GM12878 (cell line): ENCODE measurements around the gene ZNF397. TPM values are rescaled to one million over a fixed set of nuclear protein-coding genes. Genes with fewer than 3 reads are reported as not detected.
A peak's percentile ranks its signal among the peaks of the same experiment; 100 is the strongest.

Experiments used
- ATAC-seq: fragments of 200-7000 bp; cut with Tn5 transposase; 3 replicates; pipeline ENCODE4 v1.9.1; 2020; ENCODE audit warnings: mild to moderate bottlenecking, moderate library complexity
- BruUV-seq: library from RNA; stranded (reverse); fragments of 400-500 nt; replicated peaks from 2 replicates; lab custom pipeline; 2021; lab: Mats Ljungman, UMichigan
- CTCF ChIA-PET: fragments of 300-600 bp; sonication (Branson Sonifier 250); formaldehyde crosslinking; extraction: SDS; loops from one replicate; lab custom pipeline; 2021; ENCODE audit warnings: inconsistent platforms; lab: Yijun Ruan, JAX
- POLR2A ChIA-PET: fragments of 350-600 bp; formaldehyde crosslinking; extraction: SDS; loops from one replicate; lab custom pipeline; 2021; ENCODE audit warnings: inconsistent platforms; lab: Charles Lee
- RAD21 ChIA-PET: fragments of 300-600 bp; sonication (Branson Sonifier 250); formaldehyde crosslinking; loops from one replicate; lab custom pipeline; 2023; ENCODE audit warnings: antibody characterized with exemption; ENCODE audit not compliant: unreplicated experiment; lab: Charles Lee
- SMC1A ChIA-PET: fragments of 300-600 bp; sonication (Branson Sonifier 250); formaldehyde crosslinking; loops from one replicate; lab custom pipeline; 2023; ENCODE audit not compliant: unreplicated experiment, uncharacterized antibody; lab: Charles Lee
- DNase-seq: peaks from one replicate; pipeline ENCODE4 v3.0.0-alpha.2; 2011; ENCODE audit warnings: low read depth, low spot score
- FAIRE-seq: peaks from 3 replicates; lab custom pipeline; 2011; peaks lifted over from hg19 to GRCh38; lab: Jason Lieb, UNC
- H2AFZ ChIP-seq: 2 replicates; pipeline ENCODE4 v1.6.0; 2011; ENCODE audit warnings: low read depth, low read length, control low read depth; ENCODE audit not compliant: control insufficient read depth
- H3K27ac ChIP-seq: 2 replicates; pipeline ENCODE4 v1.5.1; 2011; ENCODE audit warnings: control low read depth; ENCODE audit not compliant: control insufficient read depth, insufficient read depth
- H3K27me3 ChIP-seq, 2 experiments: replicated peaks in 1 of 2; 2 replicates each; pipeline versions ENCODE4 v1.6.0 to v1.6.1; 2011; ENCODE audit warnings: low read length in 1 of 2; ENCODE audit not compliant: control insufficient read depth in 2 of 2, insufficient read depth in 2 of 2
- H3K36me3 ChIP-seq, 2 experiments: 2 replicates each; pipeline ENCODE4 v1.5.1; 2011; ENCODE audit warnings: low read length in 1 of 2; ENCODE audit not compliant: control insufficient read depth in 2 of 2, insufficient read depth in 2 of 2
- H3K4me1 ChIP-seq: 2 replicates; pipeline ENCODE4 v1.6.1; 2011; ENCODE audit warnings: mild to moderate bottlenecking, low read length, moderate library complexity, mixed read lengths; ENCODE audit not compliant: control insufficient read depth, insufficient read depth
- H3K4me2 ChIP-seq: 2 replicates; pipeline ENCODE4 v1.6.0; 2011; ENCODE audit warnings: control low read depth; ENCODE audit not compliant: control insufficient read depth, insufficient read depth
- H3K4me3 ChIP-seq: fragments of 200-600 bp; sonication (generic); 2 replicates; pipeline ENCODE4 v1.5.1; 2016
- H3K79me2 ChIP-seq: 2 replicates; pipeline ENCODE4 v1.6.0; 2011; ENCODE audit warnings: low read length; ENCODE audit not compliant: control insufficient read depth, insufficient read depth
- H3K9ac ChIP-seq: 2 replicates; pipeline ENCODE4 v1.8.0; 2011; ENCODE audit warnings: low read length, control low read depth, mixed read lengths; ENCODE audit not compliant: control insufficient read depth, insufficient read depth
- H3K9me3 ChIP-seq: replicated peaks from 3 replicates; pipeline ENCODE4 v1.5.1; 2011; ENCODE audit warnings: mild to moderate bottlenecking, low read length; ENCODE audit not compliant: control insufficient read depth, insufficient read depth
- H4K20me1 ChIP-seq: 2 replicates; pipeline ENCODE4 v1.6.0; 2011; ENCODE audit not compliant: control insufficient read depth, insufficient read depth
- EED ChIP-seq: sonication (generic); IDR thresholded peaks from 2 replicates; pipeline ENCODE4 v1.6.1; 2016; ENCODE audit warnings: antibody characterized with exemption, low read depth
- ESRRA ChIP-seq: IDR thresholded peaks from 2 replicates; pipeline ENCODE4 v1.6.1; 2012; ENCODE audit warnings: mild to moderate bottlenecking, low read length, improper control_type of control experiment
- HSF1 ChIP-seq: fragments of 150-350 bp; IDR thresholded peaks from 2 replicates; pipeline ENCODE4 v1.6.1; 2014; ENCODE audit warnings: mild to moderate bottlenecking, low read depth, low read length
- IKZF2 ChIP-seq, 2 experiments: fragments of 450-650 bp; IDR thresholded peaks; 2 replicates each; pipeline ENCODE4 v1.6.1; 2017; ENCODE audit warnings: mild to moderate bottlenecking in 2 of 2, moderate library complexity in 2 of 2
- LARP7 ChIP-seq: fragments of 450-650 bp; IDR thresholded peaks from 2 replicates; pipeline ENCODE4 v1.6.1; 2017; ENCODE audit warnings: mild to moderate bottlenecking
- MXI1 ChIP-seq: fragments of 150-350 bp; IDR thresholded peaks from 2 replicates; pipeline ENCODE4 v1.6.1; 2011; ENCODE audit warnings: low read depth, mild to moderate bottlenecking, inconsistent platforms, low read length, improper control_type of control experiment
- NFYA ChIP-seq: IDR thresholded peaks from 2 replicates; pipeline ENCODE4 v1.6.1; 2011; ENCODE audit warnings: low read depth, mild to moderate bottlenecking, low read length, improper control_type of control experiment, borderline replicate concordance
- NFYB ChIP-seq: IDR thresholded peaks from 2 replicates; pipeline ENCODE4 v1.6.1; 2011; ENCODE audit warnings: low read depth, mild to moderate bottlenecking, low read length, improper control_type of control experiment, moderate library complexity; ENCODE audit not compliant: insufficient read depth
- NR2F1 ChIP-seq: fragments of 450-650 bp; conservative IDR thresholded peaks from 2 replicates; pipeline ENCODE4 v1.6.1; 2017; ENCODE audit warnings: mild to moderate bottlenecking
- RCOR1 ChIP-seq: conservative IDR thresholded peaks from 2 replicates; pipeline ENCODE4 v1.6.1; 2012; ENCODE audit warnings: low read depth, low read length, improper control_type of control experiment
- RUNX3 ChIP-seq: IDR thresholded peaks from 2 replicates; pipeline ENCODE4 v1.6.1; 2012; ENCODE audit warnings: low read length, inconsistent platforms
- SRF ChIP-seq, 2 experiments: IDR thresholded peaks; 2 replicates each; pipeline ENCODE4 v1.6.1; 2011; ENCODE audit warnings: low read depth in 2 of 2, low read length in 2 of 2, mild to moderate bottlenecking in 1 of 2, moderate library complexity in 1 of 2
- TBL1XR1 ChIP-seq: IDR thresholded peaks from 2 replicates; pipeline ENCODE4 v1.6.1; 2012; ENCODE audit warnings: low read depth, low read length, improper control_type of control experiment
- ZBTB40 ChIP-seq: fragments of 450-650 bp; IDR thresholded peaks from 2 replicates; pipeline ENCODE4 v1.6.1; 2016; ENCODE audit warnings: mild to moderate bottlenecking, moderate library complexity, borderline replicate concordance
- ZSCAN29 ChIP-seq: fragments of 450-650 bp; IDR thresholded peaks from 2 replicates; pipeline ENCODE4 v1.6.1; 2017; ENCODE audit warnings: mild to moderate bottlenecking, moderate library complexity
- WGBS: methylation state at CpG from one replicate; pipeline ENCODE4 v1.1.6; 2016; ENCODE audit warnings: low lambda C conversion rate; ENCODE audit not compliant: insufficient replicate concordance, insufficient coverage; ENCODE audit errors: missing lambda C conversion rate; 5-methylcytosine and 5-hydroxymethylcytosine counted together
- in situ Hi-C: fragments of 300-500 bp; cut with MboI; formaldehyde crosslinking; loops from 9 replicates; pipeline ENCODE4 v1.14.3; 2018; ENCODE audit warnings: mixed read lengths
- intact Hi-C: fragments of 100-400 bp; cut with micrococcal nuclease; formaldehyde crosslinking; loops from one replicate; pipeline ENCODE4 v1.14.2; 2022; ENCODE audit not compliant: unreplicated experiment
- polyA plus RNA-seq, 11 experiments: library from polyadenylated mRNA; depleted of rRNA in 4 of 11; unstranded in 6 of 11; stranded (reverse) in 5 of 11; fragments of >200 nt; fragmentation: Nextera tagmentation in 4 of 11; fragmentation: Illumina TruSeq in 1 of 11; extraction: Ambion mirVana in 4 of 11; extraction: Trizol in 1 of 11; gene quantifications; 1 replicate in 1 of 11; 2 replicates in 10 of 11; pipeline versions ENCODE4 v1.2.1 to v1.2.3, GENCODE V29; 2011 to 2016; ENCODE audit warnings: inconsistent platforms in 2 of 11, missing spikeins in 2 of 11, low read depth in 1 of 11
- total RNA-seq, 4 experiments: library from RNA; depleted of rRNA in 3 of 4; stranded (reverse); fragments of >200 nt in 3 of 4; fragmentation: Illumina TruSeq in 1 of 4; extraction: Trizol in 1 of 4; gene quantifications; 2 replicates each; pipeline versions ENCODE4 v1.2.1 to v1.2.3, GENCODE V29; 2013 to 2021
- TF ChIP-seq, protein P1 (sequence below): IDR thresholded peaks from 2 replicates; pipeline ENCODE4 v1.6.1; 2011; ENCODE audit warnings: borderline replicate concordance, low read depth, mild to moderate bottlenecking, moderate library complexity, mixed read lengths, low read length; ENCODE audit not compliant: insufficient read depth; ENCODE audit errors: extremely low read length
- TF ChIP-seq, protein P2 (sequence below): fragments of 450-650 bp; IDR thresholded peaks from 2 replicates; pipeline ENCODE4 v1.6.1; 2017; ENCODE audit warnings: borderline replicate concordance

Gene ZNF397
- total and polyA plus RNA-seq, 10 of the 15 experiments (the other 5 are each of a cell fraction or from before 2014, with no cell fraction given) = 5.2 to 13.3 (median 10.8) TPM

- peak; percentile 7 for FAIRE-seq
- intact Hi-C loops = no loop called here
- no TSS peak for BruUV-seq
- no peak for TF ChIP-seq NFYB
- no peak for TF ChIP-seq EED
- TF ChIP-seq, protein P1, sequence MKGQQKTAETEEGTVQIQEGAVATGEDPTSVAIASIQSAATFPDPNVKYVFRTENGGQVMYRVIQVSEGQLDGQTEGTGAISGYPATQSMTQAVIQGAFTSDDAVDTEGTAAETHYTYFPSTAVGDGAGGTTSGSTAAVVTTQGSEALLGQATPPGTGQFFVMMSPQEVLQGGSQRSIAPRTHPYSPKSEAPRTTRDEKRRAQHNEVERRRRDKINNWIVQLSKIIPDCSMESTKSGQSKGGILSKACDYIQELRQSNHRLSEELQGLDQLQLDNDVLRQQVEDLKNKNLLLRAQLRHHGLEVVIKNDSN = no peak
- TF ChIP-seq ZSCAN29 = no peak
- no peak for TF ChIP-seq NR2F1
- no peak for TF ChIP-seq HSF1
- no peak for TF ChIP-seq ESRRA
- no peak for TF ChIP-seq LARP7
- TF ChIP-seq NFYA = no peak
- TF ChIP-seq, protein P2, sequence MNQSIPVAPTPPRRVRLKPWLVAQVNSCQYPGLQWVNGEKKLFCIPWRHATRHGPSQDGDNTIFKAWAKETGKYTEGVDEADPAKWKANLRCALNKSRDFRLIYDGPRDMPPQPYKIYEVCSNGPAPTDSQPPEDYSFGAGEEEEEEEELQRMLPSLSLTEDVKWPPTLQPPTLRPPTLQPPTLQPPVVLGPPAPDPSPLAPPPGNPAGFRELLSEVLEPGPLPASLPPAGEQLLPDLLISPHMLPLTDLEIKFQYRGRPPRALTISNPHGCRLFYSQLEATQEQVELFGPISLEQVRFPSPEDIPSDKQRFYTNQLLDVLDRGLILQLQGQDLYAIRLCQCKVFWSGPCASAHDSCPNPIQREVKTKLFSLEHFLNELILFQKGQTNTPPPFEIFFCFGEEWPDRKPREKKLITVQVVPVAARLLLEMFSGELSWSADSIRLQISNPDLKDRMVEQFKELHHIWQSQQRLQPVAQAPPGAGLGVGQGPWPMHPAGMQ = no peak
- TF ChIP-seq ZBTB40 = no peak
- no peak for TF ChIP-seq TBL1XR1
- no peak for TF ChIP-seq MXI1
- no peak for TF ChIP-seq SRF (IDR thresholded peaks at IDR 0.05; ENCODE audit: low read depth in 2 of 2, low read length in 2 of 2)
- TF ChIP-seq RUNX3 = no peak
- TF ChIP-seq RCOR1 = no peak
- no peak for TF ChIP-seq IKZF2 (IDR thresholded peaks at IDR 0.05)
Measured at GRCh38 chr18:35289293-35289692, 48.5 kb downstream of the ZNF397 start.

More at GRCh38 chr18:35289293-35289692, 48.5 kb downstream of the ZNF397 start:
- DNase-seq (no peak), ATAC-seq (peak; percentile 3; the same call in 2 of the 3 replicates)
- Histone ChIP-seq H3K4me2 (peak overlapping the region; percentile 96), H3K79me2 (peaks cover 22% of the 10 kb centered on the region), H3K4me1 (no peaks in the 10 kb centered on the region; the same call in 1 of the 2 replicates), H3K4me3 (peak overlapping the region; percentile 83), H3K36me3 (peaks cover 0 to 13% of the 10 kb centered on the region in 2 experiments; a peak in 2 of 4 replicates), H3K9me3 (peaks cover 21% of the 10 kb centered on the region), H3K9ac (peak overlapping the region; percentile 86), H2AFZ (peak overlapping the region; percentile 85), H3K27me3 (no peaks in the 10 kb centered on the region), H4K20me1 (no peaks in the 10 kb centered on the region), H3K27ac (peak overlapping the region; percentile 92)
- ChIA-PET CTCF (interaction anchor here (0.6 to 1.5 kb wide), 6 partner anchors 43 to 259 kb away, joined by 3 to 6 read pairs (median 4); partner anchors contain the start of gene ZNF24), POLR2A (interaction anchor here (1.2 to 2.4 kb wide), 6 partner anchors 21 to 247 kb away, joined by 3 to 13 read pairs (median 4); partner anchors contain the start of genes ZNF24 and ZNF397), SMC1A (interaction anchor here (0.6 to 4.2 kb wide), 11 partner anchors 10 to 118 kb away, joined by 3 to 21 read pairs (median 8); partner anchors contain the start of genes ZNF24 and ZNF397), RAD21 (interaction anchor here (1.5 to 1.8 kb wide), 3 partner anchors 52 to 66 kb away, joined by 4 to 5 read pairs (median 4); no protein-coding TSS in a partner anchor)
- in situ Hi-C loops = no loop called here
- WGBS = 4% methylated on average over 6 of the region's 6 CpGs
